Neural crest cell (in vitro differentiated cells): ENCODE measurements around the gene BICD2. TPM values are rescaled to one million over a fixed set of nuclear protein-coding genes. Genes with fewer than 3 reads are reported as not detected.
A peak's percentile ranks its signal among the peaks of the same experiment; 100 is the strongest.

Experiments
- DNase-seq: peaks from one replicate; pipeline ENCODE4 v3.0.0; 2021; ENCODE audit warnings: low read depth, mixed read lengths, low spot score
- H3K27ac Mint-ChIP-seq: one replicate; pipeline ENCODE4 v1.8.0; 2021; ENCODE audit warnings: mild to moderate bottlenecking, mixed read lengths; ENCODE audit not compliant: unreplicated experiment
- H3K27me3 Mint-ChIP-seq: 2 replicates; pipeline ENCODE4 v1.8.0; 2021; ENCODE audit warnings: low read depth, mild to moderate bottlenecking, mixed read lengths
- H3K36me3 Mint-ChIP-seq: 2 replicates; pipeline ENCODE4 v1.8.0; 2021; ENCODE audit warnings: low read depth, mild to moderate bottlenecking, mixed read lengths
- H3K4me1 Mint-ChIP-seq: 2 replicates; pipeline ENCODE4 v1.8.0; 2021; ENCODE audit warnings: mixed read lengths
- H3K4me3 Mint-ChIP-seq: one replicate; pipeline ENCODE4 v1.8.0; 2021; ENCODE audit warnings: mild to moderate bottlenecking, mixed read lengths
- H3K9me3 Mint-ChIP-seq: 2 replicates; pipeline ENCODE4 v1.8.0; 2021; ENCODE audit warnings: mixed read lengths
- total RNA-seq: library from RNA; stranded (reverse); gene quantifications from 2 replicates; pipeline ENCODE4 v1.2.1, GENCODE V29; 2021
- TF ChIP-seq, protein P1 (sequence below): fragments of 200-600 bp; sonication (generic); conservative IDR thresholded peaks from 2 replicates; pipeline ENCODE4 v1.5.0; 2021; ENCODE audit warnings: antibody characterized with exemption, mild to moderate bottlenecking

BICD2 gene
- total RNA-seq, 1 donor from 2014 or later = 41.5 TPM

DNA sequence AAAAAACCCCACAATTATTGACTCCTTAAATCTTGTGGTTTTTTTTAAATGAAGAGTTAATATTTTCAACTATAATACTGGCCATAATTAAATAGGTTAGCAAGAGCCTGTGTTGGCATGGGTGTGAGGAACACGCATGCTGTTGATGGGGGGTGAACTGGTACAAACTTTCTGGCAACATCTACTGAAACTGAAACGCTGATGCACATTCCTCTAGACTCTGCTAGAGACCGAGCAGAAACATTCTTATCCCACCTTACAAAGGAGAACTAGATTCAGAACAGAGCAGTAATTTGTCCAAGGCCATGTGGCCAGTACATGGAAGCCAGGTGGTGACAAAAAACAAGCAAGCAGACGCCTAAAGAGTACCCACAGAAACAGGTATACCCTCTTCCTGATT lies 2.4 kb downstream of the BICD2 start:
- no peak for DNase-seq
- TF ChIP-seq, protein P1, sequence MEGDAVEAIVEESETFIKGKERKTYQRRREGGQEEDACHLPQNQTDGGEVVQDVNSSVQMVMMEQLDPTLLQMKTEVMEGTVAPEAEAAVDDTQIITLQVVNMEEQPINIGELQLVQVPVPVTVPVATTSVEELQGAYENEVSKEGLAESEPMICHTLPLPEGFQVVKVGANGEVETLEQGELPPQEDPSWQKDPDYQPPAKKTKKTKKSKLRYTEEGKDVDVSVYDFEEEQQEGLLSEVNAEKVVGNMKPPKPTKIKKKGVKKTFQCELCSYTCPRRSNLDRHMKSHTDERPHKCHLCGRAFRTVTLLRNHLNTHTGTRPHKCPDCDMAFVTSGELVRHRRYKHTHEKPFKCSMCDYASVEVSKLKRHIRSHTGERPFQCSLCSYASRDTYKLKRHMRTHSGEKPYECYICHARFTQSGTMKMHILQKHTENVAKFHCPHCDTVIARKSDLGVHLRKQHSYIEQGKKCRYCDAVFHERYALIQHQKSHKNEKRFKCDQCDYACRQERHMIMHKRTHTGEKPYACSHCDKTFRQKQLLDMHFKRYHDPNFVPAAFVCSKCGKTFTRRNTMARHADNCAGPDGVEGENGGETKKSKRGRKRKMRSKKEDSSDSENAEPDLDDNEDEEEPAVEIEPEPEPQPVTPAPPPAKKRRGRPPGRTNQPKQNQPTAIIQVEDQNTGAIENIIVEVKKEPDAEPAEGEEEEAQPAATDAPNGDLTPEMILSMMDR = no peak
- H3K36me3 Mint-ChIP-seq = no peaks in the 10 kb centered on the region
- no peaks in the 10 kb centered on the region for H3K9me3 Mint-ChIP-seq
- H3K4me3 Mint-ChIP-seq = peak overlapping the region; percentile 93
- peaks cover 41% of the 10 kb centered on the region for H3K4me1 Mint-ChIP-seq
- no peaks in the 10 kb centered on the region for H3K27me3 Mint-ChIP-seq
- peak overlapping the region; percentile 16 for H3K27ac Mint-ChIP-seq

- TF ChIP-seq, protein P1 = no peak
- Mint-ChIP-seq H3K27ac (peak overlapping the region; percentile 22), H3K27me3 (no peaks in the 10 kb centered on the region), H3K4me1 (peaks cover 46% of the 10 kb centered on the region), H3K9me3 (no peaks in the 10 kb centered on the region), H3K36me3 (no peaks in the 10 kb centered on the region), H3K4me3 (peak overlapping the region; percentile 93)
- no peak for DNase-seq
These were observed 2.9 kb downstream of the BICD2 start for GRCh38 chr9:92761686-92762085.

- Mint-ChIP-seq H3K9me3 (peaks cover under 1% of the 10 kb centered on the region), H3K27ac (peak overlapping the region; percentile 86), H3K4me1 (peaks cover 39% of the 10 kb centered on the region), H3K27me3 (no peaks in the 10 kb centered on the region), H3K4me3 (peak overlapping the region; percentile 68), H3K36me3 (peaks cover under 1% of the 10 kb centered on the region)
- DNase-seq = no peak
- TF ChIP-seq, protein P1 = no peak
These were observed 4.1 kb downstream of the BICD2 start for GRCh38 chr9:92760494-92760893.

GRCh38 chr9:92760070-92760469 lies 4.6 kb downstream of the BICD2 start:
- H3K9me3 Mint-ChIP-seq = peaks cover 2% of the 10 kb centered on the region
- TF ChIP-seq, protein P1 = no peak
- no peak overlapping the region for H3K4me3 Mint-ChIP-seq
- peaks cover 40% of the 10 kb centered on the region for H3K4me1 Mint-ChIP-seq
- H3K27me3 Mint-ChIP-seq = no peaks in the 10 kb centered on the region
- peaks cover 3% of the 10 kb centered on the region for H3K36me3 Mint-ChIP-seq
- H3K27ac Mint-ChIP-seq = no peak overlapping the region
- no peak for DNase-seq

GRCh38 chr9:92759446-92759845 lies 5.2 kb downstream of the BICD2 start:
- no peak overlapping the region for H3K27ac Mint-ChIP-seq
- peaks cover 2% of the 10 kb centered on the region for H3K9me3 Mint-ChIP-seq
- no peak for DNase-seq
- TF ChIP-seq, protein P1 = no peak
- H3K4me3 Mint-ChIP-seq = peak overlapping the region; percentile 31
- H3K27me3 Mint-ChIP-seq = no peaks in the 10 kb centered on the region
- peaks cover 3% of the 10 kb centered on the region for H3K36me3 Mint-ChIP-seq
- H3K4me1 Mint-ChIP-seq = peaks cover 40% of the 10 kb centered on the region

DNA sequence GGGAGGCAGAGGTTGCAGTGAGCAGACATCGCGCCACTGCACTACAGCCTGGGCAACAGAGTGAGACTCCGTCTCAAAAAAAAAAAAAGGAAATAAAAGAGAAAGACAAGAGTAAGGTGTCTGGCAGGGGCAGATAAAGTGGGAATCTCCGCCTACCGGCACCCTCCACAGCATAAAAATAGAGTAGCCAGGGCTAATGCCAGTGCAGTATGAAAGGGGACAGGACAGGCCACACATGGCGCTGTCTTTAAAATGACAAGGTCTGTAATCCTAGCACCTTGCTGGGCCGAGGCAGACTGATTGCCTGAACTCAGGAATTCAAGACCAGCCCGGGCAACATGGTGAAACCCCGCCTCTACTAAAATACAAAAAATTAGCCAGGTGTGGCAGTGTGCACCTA lies 7.8 kb downstream of the BICD2 start:
- TF ChIP-seq, protein P1 = no peak
- Mint-ChIP-seq H3K4me3 (no peak overlapping the region), H3K9me3 (peaks cover 2% of the 10 kb centered on the region)

More for the DNA sequence above, 7.8 kb downstream of the BICD2 start:
- peaks cover 6% of the 10 kb centered on the region for H3K36me3 Mint-ChIP-seq
- H3K4me1 Mint-ChIP-seq = peaks cover 27% of the 10 kb centered on the region
- DNase-seq = no peak
- no peak overlapping the region for H3K27ac Mint-ChIP-seq
- no peaks in the 10 kb centered on the region for H3K27me3 Mint-ChIP-seq
